ENCODE results near the gene FUS.
"Not testable (repeated sequence)": the region's sequence is repeated elsewhere in the genome, so short reads cannot be mapped to it uniquely, and the experiment has no call there.

Gene FUS

DNA sequence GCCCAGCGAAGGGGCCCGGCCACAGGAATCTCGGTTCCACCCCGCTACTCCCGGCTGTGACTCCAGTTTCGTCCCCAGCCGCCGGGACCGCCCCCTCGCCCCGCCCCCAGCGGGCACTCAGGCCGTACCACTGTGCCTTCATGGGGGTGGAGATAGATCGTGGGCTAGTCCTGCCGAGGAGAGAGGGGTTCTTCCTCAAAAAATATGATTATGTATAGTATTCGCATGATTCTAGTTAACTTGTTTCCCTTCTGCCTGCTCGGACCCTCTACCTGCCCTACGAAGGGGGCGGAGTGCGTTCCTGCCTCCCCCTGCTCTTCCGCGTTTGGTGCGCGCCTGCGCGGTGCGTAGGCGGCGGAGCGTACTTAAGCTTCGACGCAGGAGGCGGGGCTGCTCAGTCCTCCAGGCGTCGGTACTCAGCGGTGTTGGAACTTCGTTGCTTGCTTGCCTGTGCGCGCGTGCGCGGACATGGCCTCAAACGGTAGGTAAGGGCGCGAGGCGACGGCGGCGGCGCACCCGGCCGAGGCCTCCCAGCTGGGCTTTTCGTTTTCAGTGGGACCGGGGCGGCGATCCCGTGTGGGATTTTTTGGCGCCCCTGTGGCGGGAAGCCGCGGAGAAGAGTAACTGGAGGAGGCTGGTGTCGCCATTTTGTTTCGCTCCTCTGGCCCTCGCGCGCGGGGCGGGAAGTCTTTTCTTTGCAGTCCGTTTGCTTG, at the start of gene FUS:
FUS (plus strand) TSS at position 393 of the 713 bp plus-strand sequence; CDS start at position 469, 76 bp downstream.
- peak; percentile 95 for DNase-seq (ENCODE audit: low spot score)

DNA sequence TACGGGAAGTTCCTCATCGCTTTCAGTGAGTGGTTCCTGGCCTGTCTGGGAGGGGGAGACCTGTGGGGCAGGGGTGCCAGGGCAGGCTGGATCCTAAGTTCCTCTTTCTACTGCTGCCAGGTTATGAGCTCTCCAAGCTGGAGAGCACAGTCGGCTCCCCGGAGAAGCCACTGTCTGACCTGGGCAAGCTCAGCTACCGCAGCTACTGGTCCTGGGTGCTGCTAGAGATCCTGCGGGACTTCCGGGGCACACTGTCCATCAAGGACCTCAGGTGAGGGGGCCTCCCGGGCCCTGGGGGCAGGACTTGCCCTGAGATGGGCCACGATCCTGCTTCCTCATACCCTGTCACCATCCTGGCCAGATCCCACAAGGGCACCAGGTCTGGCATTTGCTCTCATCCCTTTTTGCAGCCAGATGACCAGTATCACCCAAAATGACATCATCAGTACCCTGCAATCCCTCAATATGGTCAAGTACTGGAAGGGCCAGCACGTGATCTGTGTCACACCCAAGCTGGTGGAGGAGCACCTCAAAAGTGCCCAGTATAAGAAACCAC, 49.5 kb upstream of the FUS start:
- DNase-seq (ENCODE audit: low spot score) = no peak

DNA sequence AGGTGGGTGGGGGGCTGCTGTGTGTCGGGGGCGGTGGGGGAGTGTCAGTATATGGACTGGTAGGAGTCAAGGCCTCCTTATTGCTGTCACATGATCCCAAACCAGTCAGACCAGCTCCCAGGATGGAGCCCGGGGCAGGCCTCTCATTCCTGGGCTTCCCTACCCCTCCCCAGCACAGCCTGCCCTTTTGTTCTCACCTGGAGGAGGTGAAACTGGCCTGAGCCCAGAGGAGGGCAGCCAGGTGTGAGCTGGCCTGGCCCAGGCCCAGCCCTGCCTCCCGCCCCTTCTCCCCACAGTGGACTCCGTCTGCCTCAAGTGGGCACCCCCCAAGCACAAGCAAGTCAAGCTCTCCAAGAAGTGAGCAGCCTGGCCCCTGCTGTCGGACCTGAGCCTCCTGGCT, 49.0 kb upstream of the FUS start:
- DNase-seq (ENCODE audit: low spot score) = no peak

DNA sequence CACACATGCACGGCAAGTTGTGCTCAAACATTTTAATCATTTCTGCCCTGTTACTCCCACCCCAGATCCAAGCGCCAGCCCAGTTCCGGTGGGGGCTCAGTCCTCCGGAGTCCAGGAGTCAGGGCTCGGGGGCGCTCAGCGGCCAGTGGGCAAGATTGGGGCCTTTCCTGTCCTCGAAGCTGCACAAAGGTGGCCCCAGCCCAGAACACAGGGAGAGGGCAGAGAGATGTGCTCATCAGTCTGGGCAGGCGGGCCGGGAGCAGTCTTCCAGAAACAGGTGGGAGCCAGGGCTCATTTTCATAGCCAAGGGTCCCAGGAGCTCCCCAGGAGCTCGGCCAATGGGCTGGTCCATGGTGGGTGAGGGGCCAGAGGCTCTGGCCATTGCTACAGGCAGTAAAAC, 48.5 kb upstream of the FUS start:
- no peak for DNase-seq (ENCODE audit: low spot score)

DNA sequence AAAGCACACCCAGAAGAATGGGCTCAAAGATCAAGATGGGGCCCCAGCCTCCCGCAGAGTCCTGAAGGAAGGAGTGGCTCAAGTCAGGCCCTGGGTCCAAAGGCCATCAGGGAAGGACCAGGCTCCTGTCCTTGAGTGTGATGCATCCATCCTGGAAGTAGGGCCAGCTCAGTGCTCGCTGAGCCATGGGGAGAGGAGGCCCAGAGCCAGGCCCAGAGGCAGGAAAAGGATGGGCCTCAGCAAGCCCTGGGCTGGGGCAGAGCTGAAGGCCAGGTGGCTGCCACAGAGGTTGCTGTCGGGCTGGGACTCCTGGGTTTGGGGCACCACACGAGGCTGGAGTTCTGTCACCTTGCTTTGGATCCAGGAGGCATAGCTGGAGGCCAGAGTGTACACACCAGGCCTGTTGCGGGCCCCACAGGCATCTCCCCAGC, 48.1 kb upstream of the FUS start:
- DNase-seq (ENCODE audit: low spot score) = no peak

DNA sequence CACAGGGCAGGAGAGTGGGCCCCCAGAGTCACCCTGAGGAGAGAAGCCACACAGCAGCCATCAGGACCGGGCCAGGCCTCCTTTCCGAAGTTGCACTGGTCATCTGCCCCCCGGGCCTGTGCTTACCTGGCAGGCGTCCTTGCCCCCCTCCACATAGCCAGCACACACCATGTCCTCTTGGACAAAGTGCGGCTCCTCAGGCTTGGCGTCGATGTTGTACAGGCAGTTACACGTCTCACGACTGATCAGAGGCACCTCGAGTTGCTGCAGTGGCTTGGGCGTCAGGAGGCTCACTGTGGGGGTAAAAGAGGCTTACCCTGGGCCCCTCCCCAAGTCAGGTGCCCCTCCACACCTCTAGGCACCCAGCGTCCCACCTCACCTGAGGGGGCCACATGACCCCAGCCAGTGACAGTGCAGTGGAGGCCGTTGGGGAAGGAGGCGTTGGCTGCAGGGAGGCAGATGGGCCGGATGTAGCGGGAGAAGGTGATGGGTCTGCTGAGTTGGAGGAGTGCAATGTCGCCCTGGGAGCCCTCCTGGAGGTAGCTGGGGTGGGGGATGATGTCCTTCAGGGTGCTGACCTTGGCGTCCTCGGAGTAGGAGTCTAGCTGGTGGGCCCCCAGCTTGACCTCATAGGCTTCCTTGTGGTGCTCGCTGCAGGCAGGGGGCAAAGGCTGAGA, 47.5 kb upstream of the FUS start:
- no peak for DNase-seq (ENCODE audit: low spot score)

DNA sequence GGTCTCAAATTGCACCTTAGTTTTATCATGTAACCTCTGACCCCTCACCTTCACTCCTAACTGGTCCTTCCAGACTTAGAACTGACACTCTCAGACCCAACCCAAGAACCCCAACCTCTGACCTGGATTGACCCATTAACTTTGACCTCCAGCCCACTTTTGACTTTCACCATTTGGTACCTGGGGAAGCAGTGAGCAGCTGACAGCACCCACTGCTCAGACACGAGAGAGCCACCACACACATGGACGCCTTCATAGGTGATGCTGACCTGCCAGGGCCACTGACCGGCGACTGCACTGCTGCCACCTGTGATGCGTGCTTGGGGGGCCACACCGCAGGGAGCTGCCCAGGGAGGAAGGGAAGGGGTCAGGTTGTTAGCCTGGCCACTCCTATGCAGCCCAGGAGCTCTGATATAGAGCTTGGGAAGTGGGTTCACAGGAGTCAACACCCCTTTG, 46.9 kb upstream of the FUS start:
- DNase-seq (ENCODE audit: low spot score) = no peak

DNA sequence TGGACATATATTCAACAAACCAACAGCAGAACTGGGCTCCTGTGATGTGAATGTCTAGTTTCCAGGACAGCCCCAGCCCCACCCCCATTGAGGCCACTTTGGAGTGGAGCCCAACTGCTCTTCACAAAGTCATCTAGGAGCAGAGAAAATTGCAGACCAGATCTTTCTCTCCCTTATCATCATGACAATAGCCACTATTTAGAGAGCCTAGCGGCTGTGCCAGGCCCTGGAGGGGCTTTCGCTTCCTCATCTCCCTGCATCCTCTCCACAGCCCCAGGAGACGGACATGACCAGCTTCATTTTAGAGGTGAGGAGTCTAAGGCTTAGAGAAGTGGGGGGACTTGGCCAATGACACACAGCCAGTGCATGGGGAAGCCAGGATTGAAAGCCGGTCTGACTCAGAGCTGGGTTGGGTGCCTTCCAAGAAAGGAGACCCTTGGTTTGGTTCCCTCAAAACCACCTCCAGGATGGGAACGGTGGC, 45.8 kb upstream of the FUS start:
- no peak for DNase-seq (ENCODE audit: low spot score)

DNA sequence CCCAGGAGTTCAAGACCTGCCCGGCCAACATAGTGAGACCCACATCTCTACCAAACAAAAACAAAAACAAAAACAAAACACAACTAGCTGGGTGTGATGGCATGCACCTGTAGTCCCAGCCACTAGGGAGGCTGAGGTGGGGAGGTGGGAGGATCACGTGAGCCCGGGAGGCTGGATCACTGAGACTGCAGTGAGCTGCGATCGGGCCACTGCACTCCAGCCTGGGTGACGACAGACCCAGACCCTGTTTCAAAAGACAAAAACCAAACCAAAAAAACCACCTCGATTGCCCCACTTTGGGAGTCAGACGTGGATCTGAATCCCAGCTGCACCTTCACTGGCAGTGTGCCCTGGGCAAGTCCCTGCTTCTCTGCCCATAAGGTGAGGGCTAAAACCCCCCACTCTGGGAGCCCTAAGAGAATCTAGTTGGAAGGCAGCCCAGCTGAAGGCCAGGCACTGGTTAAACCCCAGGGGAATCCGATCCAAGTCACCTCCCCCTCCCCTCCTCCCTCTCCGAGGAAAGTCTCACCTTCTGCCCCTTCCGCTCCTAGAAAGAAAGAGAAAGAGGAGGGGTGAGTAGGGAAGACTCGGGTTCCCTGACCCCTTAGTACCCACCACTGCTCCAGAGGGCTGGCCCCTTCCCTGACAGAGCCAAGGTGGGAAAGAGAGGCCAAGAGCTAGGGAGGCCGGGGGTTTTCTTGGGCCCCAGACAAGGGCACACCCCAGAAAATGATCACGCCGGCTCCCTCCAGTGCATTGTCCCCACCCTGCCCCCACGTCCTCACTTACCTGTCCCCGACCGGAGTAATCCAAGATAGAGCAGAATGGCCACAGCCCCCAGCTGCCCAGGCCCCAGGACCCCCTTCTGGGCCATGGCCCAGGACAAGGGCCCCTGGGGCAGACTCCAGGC, 45.1 kb upstream of the FUS start:
- peak; percentile 67 for DNase-seq (ENCODE audit: low spot score)

DNA sequence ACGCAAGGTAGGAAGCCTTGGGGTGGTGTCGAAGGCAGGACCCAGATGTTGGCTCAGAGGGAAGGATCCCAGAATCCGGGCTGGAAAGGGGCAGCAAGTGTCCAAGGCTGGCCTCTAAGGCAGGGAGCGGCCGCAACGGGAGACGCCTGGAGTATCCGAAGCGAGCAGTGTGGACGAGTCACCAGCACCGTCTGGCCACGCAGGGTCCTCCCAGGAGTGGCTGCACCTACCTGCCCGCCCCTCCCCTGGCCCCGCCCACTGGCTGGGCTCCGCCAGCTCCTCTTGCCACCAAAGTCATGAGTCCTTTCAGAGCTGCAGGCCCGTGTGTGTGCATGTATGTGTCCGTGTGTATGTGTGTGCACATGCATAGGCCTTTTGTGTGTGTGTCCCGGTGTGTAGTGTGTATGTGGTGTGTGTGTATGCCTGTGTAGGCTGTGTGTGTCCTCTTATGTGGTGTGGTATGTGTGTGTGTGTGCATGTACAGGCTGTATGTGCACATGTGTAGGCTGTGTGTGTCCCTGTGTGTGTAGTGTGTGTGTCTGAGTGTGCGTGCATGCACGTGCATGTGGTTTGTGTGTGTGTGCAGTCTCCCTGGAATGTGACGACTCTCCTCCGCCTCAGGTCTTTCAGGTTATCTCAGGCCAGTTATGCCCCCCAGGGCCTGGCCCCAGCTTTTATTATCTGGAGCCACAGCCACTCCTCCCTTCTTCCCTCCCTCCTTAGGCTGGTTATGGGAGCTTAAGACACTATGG, 44.2 kb upstream of the FUS start, which contains the start of gene PRSS8:
PRSS8 (minus strand) TSS at position 193 of the 752 bp plus-strand sequence. CDS start 229 bp downstream, outside the sequence.
- DNase-seq (ENCODE audit: low spot score) = peak; percentile 32

DNA sequence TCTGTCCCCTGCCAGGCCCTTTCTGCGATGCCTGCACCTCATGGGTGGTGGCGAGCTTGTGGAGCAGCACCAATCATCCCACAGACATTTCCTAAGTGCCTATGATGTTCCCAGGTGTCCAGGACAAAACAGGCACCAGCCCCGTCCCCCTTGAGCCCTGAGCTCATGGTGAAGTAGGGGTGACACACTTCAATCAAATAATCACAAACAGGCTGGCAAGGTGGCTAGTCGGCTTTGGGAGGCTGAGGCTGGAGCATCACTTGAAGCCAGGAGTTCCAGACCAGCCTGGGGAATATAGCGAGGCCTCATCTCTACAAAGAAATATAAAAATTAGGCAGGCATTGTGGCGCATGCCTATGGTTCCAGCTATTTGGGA, 43.7 kb upstream of the FUS start:
- DNase-seq (ENCODE audit: low spot score) = no peak

DNA sequence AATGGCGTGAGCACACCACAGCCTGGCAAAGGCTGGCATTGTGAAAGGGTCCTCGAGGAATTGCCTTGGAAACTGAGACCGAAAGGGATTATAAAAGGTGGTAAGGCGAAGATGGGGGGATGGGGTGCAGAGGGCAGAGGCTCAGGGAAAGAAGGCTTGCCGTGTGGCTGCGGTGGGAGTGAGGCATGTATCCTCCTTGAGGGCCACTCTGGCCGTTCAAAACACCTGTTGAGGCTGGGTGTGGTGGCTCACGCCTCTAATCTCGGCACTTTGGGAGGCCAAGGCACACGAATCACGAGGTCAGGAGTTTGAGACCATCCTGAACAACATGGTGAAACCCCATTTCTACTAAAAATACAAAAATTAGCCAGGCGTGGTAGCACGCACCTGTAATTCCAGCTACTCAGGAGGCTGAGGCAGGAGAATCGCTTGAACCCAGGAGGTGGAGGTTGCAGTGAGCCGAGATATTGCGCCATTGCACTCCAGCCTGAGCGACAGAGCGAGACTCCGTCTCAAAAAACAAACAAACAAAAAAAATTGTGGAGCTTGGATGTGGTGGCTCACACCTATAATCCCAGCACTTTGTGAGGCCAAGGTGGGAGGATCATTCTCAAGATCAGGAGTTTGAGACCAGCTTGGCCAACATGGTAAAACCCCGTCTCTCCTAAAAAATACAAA, 43.0 kb upstream of the FUS start:
- DNase-seq (ENCODE audit: low spot score) = not testable (repeated sequence)

DNA sequence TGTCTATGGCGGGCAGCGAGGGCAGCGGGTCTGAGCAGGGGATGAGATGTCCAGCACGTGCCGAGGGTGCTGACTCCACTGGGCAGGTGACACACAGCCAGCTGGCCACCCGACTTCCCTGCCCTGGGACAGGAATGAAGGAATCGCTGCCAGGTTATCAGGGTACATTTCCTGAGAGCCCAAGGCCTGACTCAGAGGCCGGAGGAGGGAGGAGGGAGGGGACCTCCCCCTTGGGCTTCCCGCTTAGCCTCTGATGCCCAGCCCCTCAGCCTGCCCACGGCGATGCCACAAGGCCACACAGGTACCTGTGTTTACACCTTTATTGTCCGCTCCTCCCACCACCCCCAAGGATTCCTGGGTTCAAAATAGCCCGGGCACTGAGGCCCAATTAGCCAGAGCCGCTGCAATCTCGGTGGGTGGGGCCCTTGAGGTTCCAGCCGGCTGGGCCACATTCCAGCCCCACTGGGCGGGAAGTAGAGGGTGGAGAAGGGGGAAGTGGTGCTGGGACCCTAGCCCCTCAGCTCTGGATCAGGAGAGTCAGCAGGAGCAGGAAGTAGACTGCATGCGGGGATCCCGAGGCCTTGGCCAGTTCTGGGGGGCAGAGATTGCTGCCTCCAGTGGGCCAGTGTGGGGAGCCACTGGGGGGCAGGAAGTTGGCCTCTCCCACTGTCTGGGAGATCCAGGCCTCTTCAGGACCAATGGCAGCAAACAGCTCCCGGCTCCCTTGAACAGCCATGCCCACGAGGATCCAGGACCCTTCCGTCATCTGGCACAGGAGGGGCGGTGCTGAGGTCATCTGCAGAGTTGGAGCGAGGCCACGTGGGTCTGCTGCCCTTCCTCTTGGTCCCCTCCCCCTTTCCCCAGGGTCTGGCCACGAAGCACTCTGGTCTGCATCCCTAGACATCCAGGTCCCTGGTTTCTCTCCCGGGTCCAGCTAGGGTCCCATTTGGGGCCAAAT, 41.0 kb upstream of the FUS start:
- DNase-seq (ENCODE audit: low spot score) = no peak

DNA sequence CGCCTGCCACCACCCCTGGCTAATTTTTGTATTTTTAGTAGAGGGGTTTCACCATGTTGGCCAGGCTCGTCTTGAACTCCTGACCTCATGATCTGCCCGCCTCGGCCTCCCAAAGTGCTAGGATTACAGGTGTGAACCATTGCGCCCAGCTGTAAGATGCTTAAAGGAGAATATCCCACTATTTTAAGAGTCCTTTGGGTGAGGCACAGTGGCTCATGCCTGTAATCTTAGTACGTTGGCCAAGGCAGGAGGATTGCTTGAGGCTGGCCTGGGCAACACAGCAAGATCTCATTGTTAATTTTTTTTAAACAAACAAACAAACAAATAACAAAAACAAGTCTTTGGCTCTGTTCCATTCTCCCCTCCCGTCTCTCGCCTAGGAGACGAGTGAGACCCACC, 38.9 kb upstream of the FUS start:
- not testable (repeated sequence) for DNase-seq (ENCODE audit: low spot score)

DNA sequence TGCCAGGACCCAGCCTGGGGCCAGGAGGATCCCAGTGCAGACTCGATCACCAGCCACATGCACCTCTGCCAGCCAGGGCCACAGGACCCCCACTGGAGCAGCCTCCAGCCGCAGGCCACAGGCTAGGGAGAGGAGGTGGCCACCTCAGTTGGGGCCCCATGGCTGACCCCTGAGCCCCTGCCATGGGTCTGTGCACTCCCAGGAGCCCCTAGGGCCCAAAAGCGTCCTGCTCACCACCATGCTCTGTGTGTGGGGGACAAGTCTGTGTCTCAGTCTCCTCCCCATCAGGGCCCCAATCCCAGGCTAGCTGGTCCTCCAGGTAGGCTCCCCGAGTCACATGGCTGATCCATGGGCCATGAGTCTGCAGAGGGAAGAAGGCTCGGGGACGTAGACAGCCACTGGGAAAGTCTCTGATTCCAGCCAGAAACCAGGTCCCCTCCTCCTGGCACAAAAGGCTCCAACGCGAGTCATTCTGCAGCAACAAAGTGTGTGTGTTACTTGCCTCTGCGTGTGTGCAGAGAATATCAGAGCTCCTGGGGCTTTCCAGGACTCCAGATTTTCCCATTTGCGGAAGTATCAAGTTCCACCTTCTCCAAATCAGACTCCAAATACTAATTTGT, 38.3 kb upstream of the FUS start:
- peak; percentile 40 for DNase-seq (ENCODE audit: low spot score)

DNA sequence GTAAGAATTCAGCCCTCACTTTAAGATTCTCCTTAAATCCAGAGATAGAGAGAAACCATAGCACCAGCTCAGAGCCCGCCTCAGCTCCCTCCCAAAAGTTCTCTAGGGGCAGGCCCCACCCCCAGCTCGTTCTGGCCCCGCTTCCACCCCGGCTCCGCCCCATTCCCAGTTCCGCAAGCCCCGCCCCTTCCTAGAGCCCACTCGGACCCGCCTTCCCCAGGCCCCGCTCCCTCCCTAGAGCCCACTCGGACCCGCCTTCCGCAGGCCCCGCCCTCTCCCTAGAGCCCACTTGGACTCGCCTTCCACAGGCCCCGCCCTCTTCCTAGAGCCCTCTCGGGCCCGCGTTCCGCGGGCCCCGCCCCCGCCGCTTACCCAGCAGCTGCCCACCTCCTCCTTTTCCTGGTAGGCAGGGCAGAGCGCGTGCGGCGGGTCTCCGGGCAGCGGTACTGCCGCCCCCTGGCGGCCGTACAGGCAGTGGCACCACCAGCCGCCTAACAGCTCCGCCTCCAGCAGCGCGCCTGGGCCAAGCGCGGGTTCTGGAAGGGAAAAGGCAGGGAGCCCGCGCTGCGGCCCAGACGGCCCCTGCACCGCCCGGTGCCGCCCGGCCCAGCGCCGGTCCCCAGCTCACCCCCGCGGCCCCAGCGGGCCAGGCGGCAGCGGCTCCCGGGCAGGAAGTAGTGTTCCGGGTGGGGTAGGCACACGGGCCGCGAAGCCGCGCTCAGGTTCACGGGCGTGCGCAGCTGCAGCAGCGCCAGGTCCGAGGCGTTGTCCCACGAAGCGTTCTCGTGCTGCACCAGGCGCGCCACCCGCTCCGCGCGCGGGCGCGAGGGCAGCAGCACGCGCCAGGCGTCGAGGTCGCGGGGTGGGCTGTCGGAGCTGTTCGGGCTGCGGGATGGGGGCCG, 37.6 kb upstream of the FUS start:
- DNase-seq (ENCODE audit: low spot score) = peak; percentile 99

DNA sequence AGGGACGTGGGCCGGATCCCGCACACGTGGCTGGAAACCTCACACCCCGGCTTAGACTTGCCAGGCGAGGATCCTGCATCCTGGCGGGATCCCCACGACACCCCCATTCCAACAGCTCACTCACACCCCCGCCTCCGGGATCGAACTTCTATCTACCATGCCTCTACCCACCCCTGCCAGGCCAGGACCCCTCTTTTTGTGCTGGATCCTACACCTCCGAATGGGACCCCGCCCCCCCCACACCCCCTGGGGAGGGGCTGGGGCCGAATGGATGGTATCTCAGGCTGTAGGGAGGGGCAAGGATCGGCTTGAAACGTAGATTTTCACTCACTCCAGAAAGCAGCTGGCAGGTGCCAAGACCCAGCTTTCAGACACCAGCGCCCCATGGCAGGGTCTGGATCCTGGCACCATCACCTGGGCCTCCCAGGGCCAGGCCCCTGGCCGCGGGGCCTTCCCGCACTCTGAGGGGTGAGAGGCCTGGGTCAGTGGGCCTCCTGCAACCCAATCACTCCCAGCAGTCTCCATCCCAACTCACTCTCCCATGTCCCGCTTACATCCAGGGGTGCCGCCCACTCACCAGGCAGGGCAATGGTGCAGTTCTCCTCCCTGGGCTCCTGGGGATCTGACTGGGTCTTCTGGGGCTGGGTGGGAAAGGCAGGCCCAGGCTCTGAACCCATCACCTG, 36.8 kb upstream of the FUS start:
- no peak for DNase-seq (ENCODE audit: low spot score)
